Ecto neural progenitor cell (in vitro differentiated cells): ENCODE measurements around the gene RAF1.
"Not testable (repeated sequence)": the region's sequence is repeated elsewhere in the genome, so short reads cannot be mapped to it uniquely, and the experiment has no call there.

Experiments used
- DNase-seq: peaks from one replicate; pipeline ENCODE4 v3.0.0-alpha.2; 2018; ENCODE audit warnings: low spot score

RAF1 gene

GRCh38 chr3:12638105-12638504 lies 25.8 kb downstream of the RAF1 start:
- no peak for DNase-seq

GRCh38 chr3:12633108-12633507 lies 30.8 kb downstream of the RAF1 start:
- no peak for DNase-seq

- DNase-seq = no peak
Observed at GRCh38 chr3:12632523-12632922, 31.4 kb downstream of the RAF1 start.

- not testable (repeated sequence) for DNase-seq
Observed at GRCh38 chr3:12630843-12631242, 33.1 kb downstream of the RAF1 start.

- no peak for DNase-seq
Observed at GRCh38 chr3:12630292-12630691, 33.6 kb downstream of the RAF1 start.

DNA sequence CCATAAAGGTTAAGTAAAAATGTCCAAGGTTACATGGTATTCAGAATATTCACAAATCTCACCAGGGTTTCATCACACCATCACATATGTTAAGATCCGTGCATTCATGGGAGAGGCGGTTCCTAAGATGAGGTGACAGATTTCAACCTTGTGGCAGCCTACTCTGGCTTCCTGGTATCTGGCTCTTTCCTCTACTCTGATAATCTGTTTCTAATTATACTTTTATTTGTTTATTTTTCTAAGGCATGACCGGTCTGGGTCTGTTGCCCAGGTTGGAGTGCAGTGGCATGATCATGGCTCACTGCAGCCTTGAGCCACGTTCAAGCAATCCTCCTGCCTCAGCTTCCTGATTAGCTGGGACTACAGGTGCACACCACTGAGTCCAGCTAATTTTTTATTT lies 34.4 kb downstream of the RAF1 start:
- DNase-seq = no peak

DNA sequence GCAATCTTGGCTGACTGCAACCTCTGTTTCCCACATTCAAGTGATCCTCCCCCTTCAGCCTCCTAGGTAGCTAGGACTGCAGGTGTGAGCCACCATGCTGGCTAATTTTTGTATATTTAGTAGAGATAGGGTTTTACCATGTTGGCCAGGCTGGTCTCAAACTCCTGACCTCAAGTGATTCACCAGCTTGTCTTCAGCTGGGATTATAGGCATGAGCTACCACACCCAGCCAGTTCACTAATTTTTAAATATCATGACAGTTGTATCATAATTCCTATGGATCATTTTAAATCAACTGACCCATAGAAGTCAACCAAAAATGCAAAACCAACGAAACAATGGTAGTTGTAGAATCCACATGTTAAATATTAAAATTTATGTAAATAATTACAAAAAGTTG lies 35.1 kb downstream of the RAF1 start:
- no peak for DNase-seq

- no peak for DNase-seq
Observed at GRCh38 chr3:12627370-12627769, 36.5 kb downstream of the RAF1 start.

- not testable (repeated sequence) for DNase-seq
Observed at GRCh38 chr3:12624964-12625363, 39.0 kb downstream of the RAF1 start.

GRCh38 chr3:12624056-12624455 lies 39.9 kb downstream of the RAF1 start:
- no peak for DNase-seq

- DNase-seq = no peak
Observed at GRCh38 chr3:12622335-12622734, 41.6 kb downstream of the RAF1 start.

GRCh38 chr3:12620729-12621128 lies 43.2 kb downstream of the RAF1 start:
- no peak for DNase-seq

DNA sequence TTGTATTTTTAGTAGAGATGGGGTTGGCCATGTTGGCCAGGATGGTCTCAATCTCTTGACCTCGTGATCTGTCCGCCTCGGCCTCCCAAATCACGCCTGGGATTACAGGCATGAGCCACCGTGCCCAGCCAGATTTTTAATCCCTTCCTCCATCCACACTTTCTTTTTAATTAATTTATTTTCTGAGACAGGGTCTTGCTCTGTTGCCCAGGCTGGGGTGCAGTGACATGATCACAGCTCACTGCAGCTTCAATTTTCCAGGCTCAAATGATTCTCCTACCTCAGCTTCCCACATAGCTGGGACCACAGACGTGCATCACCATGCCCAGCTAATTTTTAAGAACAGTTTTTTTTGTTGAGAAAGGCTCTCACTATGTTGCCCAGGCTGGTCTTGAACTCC lies 43.6 kb downstream of the RAF1 start:
- no peak for DNase-seq

GRCh38 chr3:12618426-12618825 lies 45.5 kb downstream of the RAF1 start:
- DNase-seq = no peak

DNA sequence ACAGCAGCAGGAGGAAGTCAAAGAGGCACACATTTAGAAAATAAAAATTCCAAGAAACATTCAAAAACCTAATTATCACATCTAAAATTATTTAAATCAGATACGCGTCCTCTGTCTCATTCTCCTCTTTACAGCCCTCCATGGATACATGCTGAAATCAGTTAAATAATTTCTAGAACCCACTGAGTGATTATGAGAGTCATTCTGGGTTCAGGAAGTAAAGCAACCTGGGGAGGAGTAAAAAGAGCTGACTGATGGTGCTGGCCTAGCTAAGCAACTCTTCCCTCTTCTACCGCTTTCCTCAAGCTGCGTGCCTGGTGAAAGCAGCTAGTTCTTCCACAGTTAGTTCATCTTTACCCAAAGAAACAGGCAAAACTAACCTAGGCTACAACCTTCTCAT lies 48.7 kb downstream of the RAF1 start:
- DNase-seq = no peak

GRCh38 chr3:12613250-12613649 lies 50.7 kb downstream of the RAF1 start:
- DNase-seq = no peak

- DNase-seq = no peak
Observed at GRCh38 chr3:12612514-12613226, 51.2 kb downstream of the RAF1 start.

DNA sequence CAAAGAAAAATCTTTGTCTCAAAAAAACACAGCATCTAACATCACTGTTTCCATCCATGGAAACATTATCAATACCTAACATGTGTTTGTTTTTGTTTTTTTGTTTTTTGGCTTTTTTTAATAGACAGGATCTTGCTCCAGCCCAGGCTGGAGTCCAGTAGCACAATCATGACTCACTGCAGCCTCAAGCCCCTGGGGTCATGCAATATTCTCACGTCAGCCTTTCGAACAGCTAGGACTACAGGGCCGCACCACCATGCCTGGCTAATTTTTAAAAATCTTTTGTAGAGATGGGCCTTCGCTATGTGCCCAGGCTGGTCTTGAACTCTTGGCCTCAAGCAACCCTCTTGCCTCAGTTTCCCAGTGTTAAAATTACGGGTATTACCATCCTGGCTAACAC lies 52.8 kb downstream of the RAF1 start:
- no peak for DNase-seq

DNA sequence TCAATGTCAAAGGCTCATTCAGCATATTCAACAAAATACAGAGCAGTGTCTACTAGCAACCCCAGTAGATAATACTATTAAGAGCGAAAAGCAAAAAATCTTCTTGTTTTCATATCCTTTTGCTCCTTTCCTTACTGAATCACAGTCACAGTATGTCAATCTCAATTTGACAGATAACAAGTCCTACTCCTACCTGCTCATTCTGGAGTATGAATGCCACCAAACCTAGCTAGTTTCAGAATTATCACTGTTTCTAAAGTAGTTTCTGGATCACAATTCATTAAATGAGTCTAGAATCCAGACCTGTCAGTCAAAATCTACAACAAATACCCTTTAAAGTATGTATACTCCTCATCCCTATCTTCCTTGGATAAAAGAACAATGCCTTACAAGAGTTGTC lies 55.5 kb downstream of the RAF1 start:
- DNase-seq = no peak

DNA sequence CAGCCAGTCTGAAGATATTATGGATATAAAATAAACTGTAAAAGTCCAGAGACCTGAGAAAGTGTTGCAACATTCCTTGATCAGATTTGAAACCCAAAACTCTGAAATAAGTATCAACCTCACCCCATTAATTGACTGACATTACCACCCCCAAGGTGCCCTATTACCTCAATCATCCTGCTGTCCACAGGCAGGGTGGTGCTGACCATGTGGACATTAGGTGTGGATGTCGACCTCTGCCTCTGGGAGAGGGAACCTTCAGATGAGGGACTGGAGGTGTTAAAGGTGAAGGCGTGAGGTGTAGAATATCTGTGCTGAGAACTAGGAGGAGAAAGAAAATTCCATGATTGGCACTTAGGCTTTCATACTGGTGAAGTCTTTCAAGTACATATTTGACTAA lies 59.9 kb downstream of the RAF1 start:
- DNase-seq = no peak

DNA sequence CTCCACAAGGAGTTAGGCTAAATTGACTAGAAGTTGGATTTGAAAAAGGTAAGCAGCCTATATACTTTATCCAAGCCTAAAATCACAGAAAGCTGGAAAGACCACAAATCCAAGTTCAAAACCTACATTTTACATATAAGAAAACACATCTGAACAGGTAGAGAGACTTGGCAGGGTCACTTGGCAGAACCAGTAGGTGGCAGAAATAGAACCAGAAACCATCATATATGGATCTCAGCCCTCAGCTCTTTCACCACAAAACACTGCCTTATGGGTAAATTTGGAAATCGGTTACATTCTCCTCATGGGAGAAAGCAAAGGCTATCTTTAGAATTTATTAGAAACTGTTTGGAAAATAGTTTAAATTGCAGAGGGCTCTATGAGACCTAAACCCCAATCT lies 62.8 kb downstream of the RAF1 start:
- no peak for DNase-seq

GRCh38 chr3:12598890-12599289 lies 65.0 kb downstream of the RAF1 start:
- no peak for DNase-seq

DNA sequence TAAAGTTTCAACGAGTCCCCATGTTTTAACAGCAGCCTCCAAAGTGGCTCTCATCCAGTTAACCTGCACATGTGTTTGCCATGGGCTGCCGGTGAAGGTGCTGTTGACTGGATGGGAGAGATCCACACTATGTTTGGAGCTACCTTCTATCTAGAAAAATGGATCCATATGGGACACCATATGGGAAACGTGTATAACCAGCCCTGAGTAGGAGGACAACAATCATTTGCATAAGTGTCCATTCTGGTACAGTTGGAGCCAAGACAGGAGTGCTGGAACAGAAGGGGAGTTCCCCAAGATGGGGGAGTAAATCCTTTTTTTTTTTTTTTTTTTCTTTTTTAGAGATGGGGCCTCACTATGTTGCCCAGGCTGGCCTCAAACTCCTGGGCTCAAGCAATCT lies 70.4 kb downstream of the RAF1 start:
- DNase-seq = no peak

- no peak for DNase-seq
Observed at GRCh38 chr3:12591997-12592715, 71.8 kb downstream of the RAF1 start.
